Heart left ventricle (tissue), 16 donors: Measurements from ENCODE around the gene C8B. TPM values are rescaled to one million over a fixed set of nuclear protein-coding genes. Genes with fewer than 3 reads are reported as not detected.

Experiments used
- ATAC-seq, 4 donors: fragments of 200-7000 bp; cut with Tn5 transposase; one replicate each; pipeline ENCODE4 v1.9.1; 2020 to 2022; ENCODE audit warnings: moderate library complexity in 4 of 4, mild to moderate bottlenecking in 3 of 4, moderate number of reproducible peaks in 1 of 4
- DNase-seq, 5 donors: peaks; one replicate each; pipeline ENCODE4 v3.0.0-alpha.2; 2020
- H3K27ac ChIP-seq, 12 donors: fragments of 200-600 bp; sonication (generic) in 4 of 12; one replicate each; pipeline versions ENCODE4 v1.5.0 to v1.8.0; 2016 to 2022; ENCODE audit warnings: mild to moderate bottlenecking in 2 of 12
- H3K27me3 ChIP-seq, 9 donors: fragments of 200-600 bp; sonication (generic) in 2 of 9; one replicate each; pipeline versions ENCODE4 v1.5.1 to v1.8.0; 2016 to 2022; ENCODE audit warnings: mild to moderate bottlenecking in 3 of 9
- H3K36me3 ChIP-seq, 9 donors: fragments of 200-600 bp; sonication (generic) in 2 of 9; one replicate each; pipeline versions ENCODE4 v1.5.0 to v1.8.0; 2018 to 2022; ENCODE audit warnings: mild to moderate bottlenecking in 2 of 9
- H3K4me1 ChIP-seq, 12 donors: fragments of 200-600 bp; sonication (generic) in 4 of 12; one replicate each; pipeline versions ENCODE4 v1.5.0 to v1.8.0; 2016 to 2022; ENCODE audit warnings: mild to moderate bottlenecking in 3 of 12
- H3K4me3 ChIP-seq, 12 donors: fragments of 200-600 bp; sonication (generic) in 4 of 12; one replicate each; pipeline versions ENCODE4 v1.5.0 to v1.8.0; 2017 to 2022; ENCODE audit warnings: mild to moderate bottlenecking in 9 of 12, moderate library complexity in 4 of 12
- H3K9me3 ChIP-seq, 12 donors: fragments of 200-600 bp; sonication (generic) in 4 of 12; one replicate each; pipeline versions ENCODE4 v1.5.0 to v1.8.0; 2016 to 2022; ENCODE audit warnings: mild to moderate bottlenecking in 1 of 12
- CTCF ChIP-seq, 12 donors: fragments of 200-600 bp; sonication (generic) in 4 of 12; IDR thresholded peaks; one replicate each; pipeline versions ENCODE4 v1.5.0 to v1.8.0; 2018 to 2022; ENCODE audit warnings: antibody characterized with exemption in 12 of 12, mild to moderate bottlenecking in 5 of 12
- POLR2A ChIP-seq, 2 donors: fragments of 450-650 bp; IDR thresholded peaks; one replicate each; pipeline ENCODE4 v1.6.1; 2017; ENCODE audit warnings: antibody characterized with exemption in 2 of 2, mild to moderate bottlenecking in 2 of 2, moderate library complexity in 2 of 2
- WGBS, 4 donors: extraction: QIAGEN DNeasy Blood & Tissue Kit in 2 of 4; methylation state at CpG; one replicate each; pipeline versions ENCODE4 v1.1.5 to v1.1.7; 2013 to 2018; 5-methylcytosine and 5-hydroxymethylcytosine counted together
- intact Hi-C, 10 donors: fragments of 100-400 bp; cut with DNase I; formaldehyde crosslinking; loops; one replicate each; pipeline versions ENCODE4 v1.11.1 to v1.14.2; 2022
- polyA plus RNA-seq, 2 donors: library from polyadenylated mRNA; stranded (reverse); fragments of 200-250 nt; gene quantifications; one replicate each; pipeline ENCODE4 v1.2.3, GENCODE V29; 2013
- total RNA-seq, 9 donors: library from RNA; depleted of rRNA in 2 of 9; stranded (reverse); fragments of >200 nt in 2 of 9; fragmentation: NEBNext Ultra II Directional in 3 of 9; extraction: Animal tissue kit (Norgen Biotek cat#: 25700) in 3 of 9; gene quantifications; one replicate each; pipeline versions ENCODE4 v1.1.0 to v1.2.4, GENCODE V29; 2016 to 2023
- donor health status: ischemic (EF 13 %, LVEDD 7.1; RV severe dilation, severe dysfunction).
- donor health status: healthy with polysubstance abuse.
- donor health status: DM: no; HTN: yes; CAD: no.
- donor health status: DM: no; HTN: no; CAD: no.
- donor health status: ischemic (EF 25% LVEDD 6.9; RV normal size, moderate dysfunction).
- donor health status: ischemic (EF 25% LVEDD 5.7; RV mildly dilated, moderate dysfunction).
- donor health status: healthy.
- donor health status: DM: yes; HTN: yes; CAD: no.
- donor health status: ischemic (EF 35%, LVEDD 5.7; RV mildly dilated, moderate dysfunction).
- donor health status: nonischemic (EF 11% LVEDD 7.7; RV severe dilation, severe dysfunction).
- donor health status: DM: yes; HTN: yes; CAD: no.
- donor health status: PGD.
- donor health status: ischemic (EF 29% LVEDD 5.4; RV normal size, mild dysfunction).
- donor health status: nonischemic (EF 23%, LVEDD 6.1; RV moderate dilation, normal function).

C8B gene
- total and polyA plus RNA-seq, 11 donors = not detected

GRCh38 chr1:56995414-56996100 is 29.7 kb upstream of the C8B start:
- 89 to 92% (median 89%) methylated on average over 4 of the region's 4 CpGs for WGBS, 4 donors
- TF ChIP-seq CTCF (IDR thresholded peaks at IDR 0.05) (no peak), POLR2A (IDR thresholded peaks at IDR 0.05) (no peak)
- ATAC-seq (no peak), DNase-seq (no peak)
- Histone ChIP-seq H3K36me3 (no peaks in the 10 kb centered on the region), H3K27me3 (no peaks in the 10 kb centered on the region), H3K4me1 (peaks cover 0 to 11% (median 0%) of the 10 kb centered on the region in 12 donors), H3K9me3 (no peaks in the 10 kb centered on the region), H3K27ac (no peak overlapping the region), H3K4me3 (no peak overlapping the region)
- intact Hi-C loops = no loop called here

- TF ChIP-seq POLR2A (IDR thresholded peaks at IDR 0.05) (no peak), CTCF (IDR thresholded peaks at IDR 0.05) (no peak)
- Histone ChIP-seq H3K27me3 (no peaks in the 10 kb centered on the region), H3K36me3 (no peaks in the 10 kb centered on the region), H3K4me3 (no peak overlapping the region), H3K4me1 (peaks cover 0 to 5% (median 0%) of the 10 kb centered on the region in 12 donors), H3K9me3 (no peaks in the 10 kb centered on the region), H3K27ac (no peak overlapping the region)
- 93 to 99% (median 95%) methylated on average over 5 of the region's 5 CpGs for WGBS, 4 donors
- intact Hi-C loops = no loop called here
- ATAC-seq (no peak), DNase-seq (no peak)
These were observed 27.7 kb upstream of the C8B start for GRCh38 chr1:56993475-56993874.

GRCh38 chr1:56992318-56993125 is 26.7 kb upstream of the C8B start:
- intact Hi-C loops = no loop called here
- Histone ChIP-seq H3K36me3 (no peaks in the 10 kb centered on the region), H3K9me3 (no peaks in the 10 kb centered on the region), H3K4me1 (no peaks in the 10 kb centered on the region), H3K27ac (no peak overlapping the region), H3K27me3 (no peaks in the 10 kb centered on the region), H3K4me3 (no peak overlapping the region)
- ATAC-seq (no peak), DNase-seq (no peak)
- TF ChIP-seq POLR2A (IDR thresholded peaks at IDR 0.05) (no peak), CTCF (IDR thresholded peaks at IDR 0.05) (no peak)
- WGBS, 4 donors = 77 to 83% (median 80%) methylated on average over 15 of the region's 15 CpGs

GRCh38 chr1:56991576-56991975 is 25.8 kb upstream of the C8B start:
- TF ChIP-seq POLR2A (IDR thresholded peaks at IDR 0.05) (no peak), CTCF (IDR thresholded peaks at IDR 0.05) (no peak)

More at GRCh38 chr1:56991576-56991975, 25.8 kb upstream of the C8B start:
- WGBS, 4 donors = 80 to 88% (median 83%) methylated on average over 3 of the region's 3 CpGs
- intact Hi-C loops = no loop called here
- no peak for ATAC-seq
- Histone ChIP-seq H3K27me3 (no peaks in the 10 kb centered on the region), H3K9me3 (no peaks in the 10 kb centered on the region), H3K4me3 (no peak overlapping the region), H3K27ac (no peak overlapping the region), H3K4me1 (no peaks in the 10 kb centered on the region), H3K36me3 (no peaks in the 10 kb centered on the region)
- DNase-seq = no peak
